Measurements from ENCODE around the gene SNED1. TPM values are rescaled to one million over a fixed set of nuclear protein-coding genes. Genes with fewer than 3 reads are reported as not detected.

SNED1 gene
- total RNA-seq = 10 to 100 TPM in 1 of 2 donors, 1 to 10 TPM in 1; 9.4 to 10.1 TPM
- long read RNA-seq, partial matches to known transcripts = 3 of 7 reads
- long read RNA-seq, other reads (novel, unspliced or antisense) = 4 of 7 reads

DNA sequence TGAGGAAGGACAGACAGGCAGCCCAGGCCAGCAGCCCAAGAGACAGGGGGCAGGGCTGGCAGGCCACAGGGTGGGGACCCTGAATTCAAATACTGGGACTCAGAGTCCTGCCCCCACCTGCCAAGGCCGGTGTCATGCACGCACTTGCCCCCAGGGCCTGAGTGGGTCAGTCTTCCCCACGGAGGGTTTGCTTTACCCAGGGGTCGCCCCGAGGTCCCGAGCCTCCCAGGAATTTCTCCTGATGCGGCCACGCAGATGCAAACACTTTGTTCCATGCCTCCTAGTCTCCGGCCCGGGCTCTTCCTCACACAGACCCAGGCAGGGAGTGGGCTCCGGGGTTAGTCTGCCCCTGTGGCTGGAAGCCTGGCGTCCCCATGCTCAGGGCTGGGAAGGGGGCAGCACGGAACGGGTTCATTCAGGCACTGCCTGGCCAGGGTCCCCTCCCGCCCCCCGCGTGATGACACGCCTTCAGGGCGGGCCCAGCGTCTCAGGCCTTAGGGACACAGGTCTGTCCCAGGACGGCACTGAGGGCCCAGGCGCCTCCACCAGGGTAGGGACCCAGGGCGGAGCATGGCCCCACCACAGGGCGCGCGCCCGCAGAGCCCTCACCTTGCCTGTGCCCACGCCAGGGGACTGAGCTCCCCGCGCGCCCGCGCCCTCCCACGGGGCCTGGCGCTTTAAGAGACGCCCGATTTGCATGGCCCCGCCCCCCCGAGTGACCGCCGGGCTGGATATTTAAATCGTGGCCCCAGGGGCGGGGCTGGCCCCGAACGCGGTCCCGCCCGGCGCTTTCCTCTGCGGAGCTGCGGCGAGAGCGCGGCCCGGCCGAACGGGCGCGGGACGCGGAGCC lies at the start of gene SNED1:
TSS of gene SNED1 (plus strand) at position 763 of the 850 bp plus-strand sequence. CDS start 220 bp downstream, outside the sequence.
- intact Hi-C loops (cut with DNase I, micrococcal nuclease) = no loop called here
- ATAC-seq (peak; percentile 95), DNase-seq (peak; percentile 85 to 95)

DNA sequence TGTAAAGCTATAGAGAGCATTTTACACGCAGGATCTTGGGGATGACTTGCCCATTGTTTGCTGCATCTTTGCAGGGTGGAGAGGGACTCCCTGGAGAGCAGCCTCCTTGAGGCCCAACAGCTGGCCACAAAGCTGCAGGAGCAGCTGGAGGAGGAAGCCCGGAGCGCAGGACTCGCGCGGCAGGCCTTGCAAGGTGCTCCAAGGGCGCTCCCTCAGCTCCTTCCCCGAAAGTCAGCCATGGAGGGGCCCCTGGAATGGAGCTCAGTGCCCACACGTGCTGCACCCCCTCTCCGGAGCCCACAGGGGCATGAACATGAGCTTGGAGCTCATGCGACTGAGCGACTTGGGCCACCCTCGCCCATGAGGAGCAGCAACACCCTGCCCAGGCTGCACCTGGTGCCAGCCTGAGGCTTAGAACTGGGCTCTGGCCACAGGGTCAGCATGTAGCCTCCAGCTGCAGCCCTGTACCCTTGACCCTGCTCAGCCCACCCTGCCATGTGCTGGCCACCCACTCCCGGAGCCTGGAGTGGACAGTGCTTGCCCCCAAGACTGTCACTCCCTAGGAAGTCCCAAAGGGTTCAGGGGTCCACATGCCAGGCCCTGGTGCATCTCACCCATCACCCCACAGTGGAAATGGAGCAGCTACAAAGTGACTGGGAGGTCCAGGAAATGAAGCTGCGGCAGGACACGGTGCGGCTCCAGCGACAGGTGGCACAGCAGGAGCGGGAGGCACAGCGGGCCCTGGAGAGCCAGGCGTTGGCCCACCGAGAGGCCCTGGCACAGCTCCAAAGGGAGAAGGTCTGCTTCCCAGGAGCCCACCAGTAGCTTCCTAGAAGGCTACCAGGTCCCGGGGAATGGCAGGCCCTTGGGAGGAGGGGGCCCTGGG lies 49.3 kb upstream of the SNED1 start:
- DNase-seq (peak in 1 of 2 donors; percentile 12), ATAC-seq (no peak)
- intact Hi-C loops (cut with DNase I, micrococcal nuclease) = no loop called here

DNA sequence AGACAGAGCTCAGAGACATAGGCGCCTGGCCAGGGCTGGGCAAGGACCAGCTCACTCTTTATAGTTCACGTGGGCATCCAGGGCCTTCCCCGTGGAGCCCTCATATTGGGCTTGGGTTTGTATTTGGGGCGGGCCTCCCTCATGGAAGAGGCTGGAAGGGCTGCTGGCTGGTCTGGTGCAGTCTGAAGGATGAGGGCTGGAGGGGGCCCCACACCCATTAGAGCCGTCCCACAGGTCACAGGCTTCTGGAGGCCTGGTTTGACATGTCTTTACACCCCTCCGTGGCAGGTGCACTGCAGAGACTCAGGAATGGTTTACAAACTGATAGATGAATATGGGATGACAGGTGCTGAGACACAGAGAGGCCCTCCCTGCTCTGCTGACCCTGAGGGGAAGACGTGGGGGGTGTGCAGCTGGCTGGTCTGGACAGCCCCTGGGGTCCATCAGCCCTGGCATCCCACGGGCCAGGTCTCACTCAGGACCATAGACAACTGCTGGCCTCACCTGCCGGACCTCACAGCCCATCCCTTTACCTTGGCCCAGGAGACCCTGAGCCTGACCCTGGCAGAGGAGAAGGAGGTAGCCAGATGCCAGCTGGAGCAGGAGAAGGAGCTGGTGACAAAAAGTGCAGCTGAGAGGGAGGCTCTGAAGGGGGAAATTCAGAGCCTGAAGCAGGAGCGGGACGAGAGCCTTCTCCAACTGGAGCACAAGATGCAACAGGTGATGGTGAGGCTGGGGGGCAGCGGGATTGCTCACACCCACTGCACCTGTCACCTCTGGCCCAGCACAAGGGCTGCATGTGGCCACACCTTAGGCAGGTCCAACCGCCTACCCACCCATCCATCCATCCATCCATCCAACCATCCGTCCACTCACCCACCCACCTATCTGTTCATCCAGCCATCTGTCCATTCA lies 48.4 kb upstream of the SNED1 start:
- DNase-seq (peak in 1 of 2 donors; percentile 3), ATAC-seq (no peak)
- intact Hi-C loops (cut with DNase I, micrococcal nuclease) = no loop called here

DNA sequence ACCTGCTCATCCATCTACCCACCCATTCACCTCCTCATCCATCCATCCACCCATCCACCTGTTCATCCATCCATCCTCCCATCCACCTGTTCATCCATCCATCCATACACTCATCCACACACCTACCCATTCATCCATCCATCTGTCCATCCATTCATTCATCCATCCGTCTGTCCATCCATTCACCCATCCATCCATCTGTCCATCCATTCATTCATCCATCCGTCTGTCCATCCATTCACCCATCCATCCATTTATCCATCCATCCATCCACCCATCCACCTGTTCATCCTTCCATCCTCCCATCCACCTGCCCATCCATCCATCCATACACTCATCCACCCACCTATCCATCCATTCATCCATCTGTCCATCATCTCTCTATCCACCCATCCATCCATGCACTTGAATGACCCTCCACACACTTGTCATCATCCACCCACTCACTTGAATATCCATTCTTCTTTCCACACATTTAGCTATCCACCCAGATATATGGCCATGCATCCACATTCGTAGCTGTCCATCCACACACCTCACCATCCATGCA lies 47.3 kb upstream of the SNED1 start:
- intact Hi-C loops (cut with DNase I, micrococcal nuclease) = no loop called here
- DNase-seq (no peak), ATAC-seq (no peak)

DNA sequence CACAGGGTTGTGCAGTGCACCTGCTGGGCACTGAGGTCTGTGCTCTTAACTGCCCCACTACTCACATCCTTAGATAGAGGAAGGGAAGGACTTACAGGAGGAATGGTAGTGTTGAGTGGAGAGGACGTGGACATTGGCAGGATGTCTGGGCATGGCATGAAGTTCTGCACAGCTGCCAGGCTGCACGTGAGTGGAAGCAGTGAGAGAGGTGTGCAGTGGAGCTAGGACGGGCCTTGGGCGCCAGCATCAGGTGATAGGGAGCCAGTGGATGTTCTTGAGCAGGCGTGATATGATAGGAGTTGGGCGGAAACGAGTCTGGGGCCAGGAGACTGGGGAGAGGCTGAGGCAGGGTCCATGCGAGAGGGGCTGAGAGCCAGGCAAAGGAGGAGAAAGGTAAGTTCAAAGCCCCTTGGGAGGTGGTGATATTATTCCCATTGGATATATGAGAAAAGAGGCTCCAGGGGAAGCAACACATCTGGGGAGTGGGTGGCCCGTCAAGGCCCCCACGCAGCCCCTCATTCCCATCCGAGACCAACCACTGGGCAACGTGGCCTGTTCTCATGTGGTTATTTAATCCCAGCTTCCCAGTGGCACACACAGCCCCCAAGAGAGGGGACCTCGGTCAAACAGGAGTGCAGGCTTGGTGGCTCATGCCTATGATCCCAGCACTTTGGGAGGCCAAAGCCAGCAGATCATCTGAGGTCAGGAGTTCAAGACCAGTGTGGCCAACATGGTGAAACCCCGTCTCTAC lies 45.7 kb upstream of the SNED1 start:
- ATAC-seq (no peak), DNase-seq (no peak)
- intact Hi-C loops (cut with DNase I, micrococcal nuclease) = no loop called here

DNA sequence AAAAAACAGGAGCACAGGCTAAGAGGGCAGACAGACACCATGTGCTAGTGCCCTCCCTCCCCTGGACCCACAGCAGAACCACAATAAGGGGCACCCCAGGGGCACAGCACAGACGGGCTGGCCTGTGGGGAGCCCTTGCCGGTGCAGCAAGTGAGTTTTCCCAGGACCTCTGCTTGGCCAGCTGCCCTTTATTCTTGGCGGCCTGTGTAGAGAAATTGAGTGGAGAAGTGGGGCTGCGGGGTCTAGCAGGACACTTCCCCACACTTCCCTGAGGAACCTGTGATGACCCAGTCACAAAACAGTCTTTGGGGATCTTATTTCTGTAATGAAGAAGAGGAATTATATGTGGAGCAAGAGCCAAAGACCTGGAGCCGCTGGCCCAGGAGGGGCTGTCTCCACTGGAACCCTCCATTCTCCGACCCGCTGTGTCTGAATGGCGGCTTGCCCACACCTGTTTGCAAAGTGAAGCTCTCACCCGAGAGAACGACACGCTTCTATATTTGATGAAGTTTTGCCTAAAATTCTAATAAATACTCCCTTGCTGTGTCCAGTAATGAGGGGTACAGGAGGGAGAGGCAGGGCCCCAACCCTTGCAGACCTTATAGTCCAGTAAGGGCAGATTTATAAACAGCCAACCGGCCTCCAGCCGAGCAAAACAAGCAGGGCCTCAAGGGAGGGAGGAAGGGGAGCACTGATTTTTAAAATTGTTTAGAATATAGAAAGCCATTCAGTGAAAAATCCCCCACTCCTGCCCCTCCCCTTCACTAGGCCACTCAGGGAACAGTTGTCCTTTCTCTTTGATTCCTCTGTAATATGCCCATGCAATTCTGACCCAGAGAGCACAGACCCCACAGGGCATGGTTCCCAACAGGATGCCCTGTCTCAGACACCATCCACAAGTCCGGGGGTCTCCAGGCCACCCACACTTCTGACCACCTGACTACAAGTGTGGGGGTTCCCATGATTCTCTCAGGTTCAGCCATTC lies 44.7 kb upstream of the SNED1 start:
- intact Hi-C loops (cut with DNase I, micrococcal nuclease) = no loop called here
- DNase-seq (no peak), ATAC-seq (no peak)

DNA sequence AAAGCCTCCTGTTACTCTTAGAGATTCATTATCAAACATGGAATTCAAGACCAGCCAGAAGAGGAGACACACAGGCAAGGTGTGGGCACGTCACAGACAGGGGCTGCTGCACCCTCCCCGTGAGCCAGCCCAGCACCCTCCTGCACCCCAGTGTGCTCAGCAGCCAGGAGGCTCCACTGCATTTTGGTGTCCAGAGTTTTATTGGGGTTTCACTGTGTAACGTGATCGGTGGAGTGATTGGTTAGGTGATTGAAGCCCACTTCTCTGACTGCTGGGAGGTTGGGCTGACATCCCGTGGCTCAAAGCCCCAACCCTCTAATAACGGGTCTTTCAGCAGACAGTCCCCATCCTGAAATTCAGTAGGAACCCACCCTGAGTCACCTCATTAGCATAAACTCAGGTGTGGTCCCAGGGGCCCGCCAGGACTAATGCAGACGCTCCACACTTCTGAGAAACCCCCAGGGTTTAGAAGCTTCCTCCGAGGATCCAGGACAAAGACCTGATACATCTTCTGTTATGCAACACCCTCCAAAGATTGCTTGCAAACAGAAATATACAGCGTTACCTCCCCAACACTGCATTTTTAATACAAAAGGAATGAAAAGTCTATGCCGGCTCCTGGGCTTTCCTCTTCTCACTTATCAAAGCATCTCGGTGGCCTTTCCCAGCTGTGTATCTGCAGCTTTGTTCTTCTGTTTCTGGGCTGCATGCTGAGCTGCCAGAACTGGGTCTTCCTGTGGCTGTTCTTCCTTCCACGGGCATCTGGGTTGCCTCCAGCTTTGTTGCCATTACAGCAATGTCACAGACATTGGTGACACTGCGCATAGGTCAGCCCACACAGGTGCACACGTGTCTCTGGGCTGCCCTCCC lies 43.7 kb upstream of the SNED1 start:
- intact Hi-C loops (cut with DNase I, micrococcal nuclease) = no loop called here
- ATAC-seq = no peak
- no peak for DNase-seq

DNA sequence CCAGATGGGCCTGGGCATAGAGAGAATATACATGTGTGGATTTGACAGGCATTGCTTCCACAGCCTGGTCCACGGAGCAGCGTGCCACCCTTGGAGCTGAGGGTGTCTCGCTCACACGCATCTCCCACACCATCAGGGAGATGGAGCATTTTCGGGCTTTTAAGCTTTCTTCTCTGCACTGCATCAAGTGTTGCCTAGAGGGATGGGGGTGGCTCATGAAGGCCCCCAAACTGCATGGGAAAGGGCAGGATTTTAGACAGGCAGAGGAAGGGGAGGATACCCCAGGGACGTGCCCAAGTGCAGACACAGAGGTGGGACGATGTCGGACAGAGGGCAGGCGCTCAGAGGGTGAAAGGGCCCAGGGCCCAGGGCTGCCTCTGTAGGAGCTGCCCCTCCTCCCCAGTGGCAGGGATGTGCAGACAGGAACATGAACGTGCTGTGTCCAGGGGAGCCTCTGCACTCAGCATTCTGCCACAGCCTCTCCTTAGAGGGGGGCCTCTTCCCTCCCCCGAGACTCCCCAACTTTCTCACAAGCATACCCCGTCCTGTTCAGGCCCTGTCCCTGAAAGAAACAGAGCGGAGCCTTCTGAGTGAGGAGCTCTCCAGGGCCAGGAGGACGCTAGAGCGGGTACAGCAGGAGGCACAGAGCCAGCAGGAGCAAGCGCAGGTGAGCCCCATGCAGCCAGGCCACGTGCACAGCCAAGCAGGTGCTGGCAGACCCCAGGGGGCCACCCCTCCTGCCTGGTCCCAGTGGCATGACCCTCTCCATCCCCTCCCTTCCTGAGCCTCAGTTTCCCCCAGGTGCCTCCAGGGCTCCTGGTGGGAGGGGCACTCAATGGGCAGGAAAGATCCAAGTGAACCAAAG lies 42.9 kb upstream of the SNED1 start:
- intact Hi-C loops (cut with DNase I, micrococcal nuclease) = no loop called here
- ATAC-seq = no peak
- DNase-seq = no peak

DNA sequence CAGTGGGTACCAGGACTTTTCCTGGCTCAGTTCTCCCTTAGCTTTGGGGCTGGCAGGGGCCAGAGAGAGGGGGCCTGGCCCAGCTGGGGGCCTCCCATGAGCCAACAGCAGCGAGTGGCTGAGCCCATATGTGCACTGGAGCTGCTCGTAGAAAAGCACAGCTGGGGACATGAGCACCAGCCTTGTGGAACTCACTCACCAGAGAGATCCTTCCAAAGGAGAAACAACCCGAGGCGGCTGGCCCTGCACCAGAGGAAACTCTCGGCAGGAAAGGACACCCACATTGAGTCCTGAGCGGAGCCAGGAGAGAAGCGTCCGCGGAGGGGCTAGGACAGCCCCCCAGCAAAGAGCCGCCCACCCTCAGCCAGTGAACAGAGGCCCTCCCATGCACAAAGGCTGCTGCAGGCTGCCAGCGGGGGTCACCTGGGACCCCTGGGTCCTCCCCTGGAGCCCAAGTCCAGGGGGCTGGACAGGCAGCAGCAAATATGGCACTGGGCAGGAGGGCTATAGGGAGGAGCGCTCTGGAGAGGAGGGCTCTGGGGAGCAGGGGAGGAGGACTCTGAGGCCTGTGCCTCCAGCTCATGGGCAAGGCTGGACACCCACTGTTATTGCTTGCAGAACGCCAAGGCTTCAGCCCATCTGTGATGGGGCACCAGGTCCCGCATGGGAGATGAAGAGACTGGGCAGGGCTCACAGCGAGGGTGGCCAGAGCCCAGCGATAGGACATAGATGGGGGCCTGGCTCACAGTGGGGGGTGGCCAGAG lies 42.1 kb upstream of the SNED1 start:
- intact Hi-C loops (cut with DNase I, micrococcal nuclease) = no loop called here
- DNase-seq (peak in 1 of 2 donors; percentile 17), ATAC-seq (no peak)

DNA sequence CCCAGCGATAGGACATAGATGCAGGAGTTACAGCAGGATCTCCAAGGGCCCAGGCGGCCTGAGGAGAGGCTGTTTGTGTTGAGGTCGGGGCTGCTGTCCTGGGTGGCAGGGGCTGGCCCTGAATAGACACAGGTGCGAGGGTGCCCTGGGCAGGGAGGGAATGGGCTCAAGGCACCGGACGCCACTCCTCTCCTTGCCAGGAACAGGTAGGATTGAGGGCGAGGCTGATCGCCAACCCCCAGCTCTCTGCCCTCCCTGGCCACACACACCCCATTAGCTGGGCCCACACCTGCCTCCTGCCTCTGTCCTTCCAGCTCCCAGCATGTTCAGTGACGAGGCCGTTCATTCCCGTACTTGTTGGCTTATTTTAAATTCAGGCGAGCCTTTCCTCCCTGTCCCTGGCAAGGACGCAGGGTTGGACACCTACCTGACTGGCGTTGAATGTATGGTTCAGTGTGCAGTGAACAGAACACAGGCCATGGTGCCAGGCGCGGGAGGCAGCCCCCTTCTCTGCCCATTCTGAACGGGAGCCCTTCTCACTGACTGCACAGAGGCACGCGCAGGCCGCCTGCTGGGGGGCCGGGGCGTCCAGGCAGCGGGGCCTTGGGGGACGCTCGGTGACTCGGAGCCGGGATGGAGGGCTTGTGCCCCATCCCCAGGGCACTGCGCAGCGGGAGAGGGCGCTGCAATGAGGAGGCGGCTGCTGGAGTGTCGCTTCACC lies 41.3 kb upstream of the SNED1 start:
- intact Hi-C loops (cut with DNase I, micrococcal nuclease) = no loop called here
- DNase-seq = peak in 1 of 2 donors; percentile 14
- no peak for ATAC-seq

DNA sequence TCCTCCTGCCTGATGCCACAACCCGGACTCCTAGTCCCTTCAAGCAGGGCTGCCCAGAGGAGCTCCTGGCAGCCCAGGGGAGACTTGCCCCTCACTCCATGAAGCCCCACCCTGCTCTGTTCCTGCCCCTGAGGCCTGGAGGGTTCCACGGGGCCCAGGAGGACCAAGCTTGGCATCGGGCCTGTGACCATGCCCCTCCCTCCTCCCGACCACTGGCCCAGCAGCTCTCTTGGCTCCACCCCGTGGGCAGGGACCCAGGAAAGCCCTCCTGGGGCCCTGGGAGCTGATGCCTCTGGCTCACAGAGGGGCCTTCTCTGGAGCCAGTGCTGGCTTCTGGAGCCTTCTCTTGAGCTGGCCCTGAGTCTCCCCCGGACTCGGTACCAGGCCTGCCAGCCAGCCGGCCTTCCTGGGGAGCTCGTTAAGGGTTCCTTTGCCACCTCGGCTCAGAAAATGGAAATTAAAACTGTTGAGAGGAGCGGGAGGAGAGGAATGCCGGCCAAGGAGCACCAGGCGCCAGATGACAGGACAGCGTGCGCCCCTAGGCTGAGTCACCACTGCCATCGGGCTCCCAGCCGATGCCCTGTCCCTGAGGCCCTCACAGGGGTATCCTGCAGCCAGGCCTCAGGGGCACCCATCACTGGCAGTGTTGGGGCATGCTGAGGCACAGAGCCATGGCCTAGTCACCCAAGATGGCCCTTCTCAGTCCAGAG lies 40.6 kb upstream of the SNED1 start:
- ATAC-seq = no peak
- intact Hi-C loops (cut with DNase I, micrococcal nuclease) = no loop called here
- peak in 1 of 2 donors; percentile 19 for DNase-seq

DNA sequence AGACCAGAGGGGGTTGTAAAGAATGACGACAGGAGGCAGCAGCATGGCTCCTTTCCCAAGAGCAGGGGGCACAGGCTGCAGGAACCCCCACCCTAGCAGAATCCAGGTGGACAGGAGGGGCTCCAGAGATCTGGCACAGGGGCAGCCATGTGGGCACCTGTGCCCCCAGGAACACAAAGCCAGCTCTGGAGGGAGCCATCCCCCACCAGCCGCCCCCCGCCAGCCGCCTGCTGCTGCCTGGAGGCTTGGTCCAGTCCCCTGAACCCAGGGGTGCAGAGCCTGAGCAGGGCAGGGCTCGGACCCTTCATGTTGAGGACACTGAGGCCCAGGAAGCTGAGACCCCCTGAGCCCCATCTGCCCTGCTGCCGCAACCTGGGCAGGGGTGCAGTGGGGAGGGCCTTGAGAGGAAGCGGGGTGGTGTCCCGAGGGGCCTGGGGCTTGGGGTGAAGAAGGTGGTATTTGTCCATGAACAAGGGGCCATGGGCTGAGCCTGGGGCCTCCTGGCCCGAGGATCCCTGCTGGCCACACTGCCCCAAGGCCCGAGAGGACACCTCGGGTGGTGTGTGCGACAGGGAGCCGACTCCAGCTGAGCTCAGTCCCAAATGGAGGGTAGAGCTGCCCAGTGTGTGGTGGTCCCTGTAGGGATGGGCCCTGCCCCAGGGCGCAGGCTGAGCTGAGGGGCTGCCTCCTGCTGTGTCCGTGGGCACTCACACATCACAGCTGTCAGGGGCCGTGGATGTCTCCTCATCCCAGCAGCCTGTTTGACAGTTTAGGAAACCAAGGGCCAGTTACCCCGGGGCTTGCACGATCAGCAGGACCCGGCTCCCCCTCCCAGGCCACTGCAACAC lies 39.8 kb upstream of the SNED1 start:
- ATAC-seq (no peak), DNase-seq (peak in 1 of 2 donors; percentile 18)
- intact Hi-C loops (cut with DNase I, micrococcal nuclease) = no loop called here
